ENCODE data around the gene DAPK2.

DNA sequence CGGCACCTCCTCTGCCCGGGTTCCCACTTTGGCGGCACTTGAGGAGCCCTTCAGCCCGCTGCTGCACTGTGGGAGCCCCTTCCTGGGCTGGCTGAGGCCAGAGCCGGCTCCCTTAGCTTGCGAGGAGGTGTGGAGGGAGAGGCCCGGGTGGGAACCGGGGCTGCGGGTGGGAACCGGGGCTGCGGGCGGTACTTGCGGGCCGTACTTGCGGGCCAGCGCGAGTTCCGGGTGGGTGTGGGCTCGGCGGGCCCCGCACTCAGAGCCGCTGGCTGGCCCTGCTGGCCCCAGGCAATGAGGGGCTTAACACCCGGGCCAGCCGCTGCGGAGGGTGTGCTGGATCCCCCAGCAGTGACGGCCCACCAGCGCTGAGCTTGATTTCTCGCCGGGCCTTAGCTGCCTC, 14.4 kb upstream of the DAPK2 start:
- no peak for TF ChIP-seq POLR2A (IDR thresholded peaks at IDR 0.05)
- TF ChIP-seq, protein P1, sequence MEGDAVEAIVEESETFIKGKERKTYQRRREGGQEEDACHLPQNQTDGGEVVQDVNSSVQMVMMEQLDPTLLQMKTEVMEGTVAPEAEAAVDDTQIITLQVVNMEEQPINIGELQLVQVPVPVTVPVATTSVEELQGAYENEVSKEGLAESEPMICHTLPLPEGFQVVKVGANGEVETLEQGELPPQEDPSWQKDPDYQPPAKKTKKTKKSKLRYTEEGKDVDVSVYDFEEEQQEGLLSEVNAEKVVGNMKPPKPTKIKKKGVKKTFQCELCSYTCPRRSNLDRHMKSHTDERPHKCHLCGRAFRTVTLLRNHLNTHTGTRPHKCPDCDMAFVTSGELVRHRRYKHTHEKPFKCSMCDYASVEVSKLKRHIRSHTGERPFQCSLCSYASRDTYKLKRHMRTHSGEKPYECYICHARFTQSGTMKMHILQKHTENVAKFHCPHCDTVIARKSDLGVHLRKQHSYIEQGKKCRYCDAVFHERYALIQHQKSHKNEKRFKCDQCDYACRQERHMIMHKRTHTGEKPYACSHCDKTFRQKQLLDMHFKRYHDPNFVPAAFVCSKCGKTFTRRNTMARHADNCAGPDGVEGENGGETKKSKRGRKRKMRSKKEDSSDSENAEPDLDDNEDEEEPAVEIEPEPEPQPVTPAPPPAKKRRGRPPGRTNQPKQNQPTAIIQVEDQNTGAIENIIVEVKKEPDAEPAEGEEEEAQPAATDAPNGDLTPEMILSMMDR (IDR thresholded peaks at IDR 0.05) = no peak
